ENCODE data around the gene PDE3A. TPM values are rescaled to one million over a fixed set of nuclear protein-coding genes. Genes with fewer than 3 reads are reported as not detected.

Gene PDE3A
- polyA plus RNA-seq, 10 donors: 7.6 to 13.6 (median 11.3) TPM

DNA sequence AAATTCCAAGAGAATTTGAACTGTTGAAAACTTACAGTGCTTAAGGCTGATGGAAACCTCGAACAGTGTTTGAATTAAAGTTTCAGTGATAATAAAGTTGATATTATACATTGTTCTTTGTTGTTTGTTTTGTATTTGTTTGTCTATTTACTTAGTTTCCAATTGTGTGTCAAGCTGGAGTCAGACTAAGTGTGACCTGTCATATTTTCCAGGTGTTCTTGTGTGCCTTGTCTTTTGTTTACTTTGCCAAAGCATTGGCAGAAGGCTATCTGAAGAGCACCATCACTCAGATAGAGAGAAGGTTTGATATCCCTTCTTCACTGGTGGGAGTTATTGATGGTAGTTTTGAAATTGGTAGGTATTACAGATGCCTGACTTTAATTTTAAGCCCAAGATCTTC, 332.8 kb downstream of the PDE3A start:
- DNase-seq: no peak

GRCh38 chr12:20704860-20705259, 336.5 kb downstream of the PDE3A start:
- no peak for DNase-seq

- no peak for DNase-seq
Observed at GRCh38 chr12:20711846-20712245, 343.5 kb downstream of the PDE3A start.

DNA sequence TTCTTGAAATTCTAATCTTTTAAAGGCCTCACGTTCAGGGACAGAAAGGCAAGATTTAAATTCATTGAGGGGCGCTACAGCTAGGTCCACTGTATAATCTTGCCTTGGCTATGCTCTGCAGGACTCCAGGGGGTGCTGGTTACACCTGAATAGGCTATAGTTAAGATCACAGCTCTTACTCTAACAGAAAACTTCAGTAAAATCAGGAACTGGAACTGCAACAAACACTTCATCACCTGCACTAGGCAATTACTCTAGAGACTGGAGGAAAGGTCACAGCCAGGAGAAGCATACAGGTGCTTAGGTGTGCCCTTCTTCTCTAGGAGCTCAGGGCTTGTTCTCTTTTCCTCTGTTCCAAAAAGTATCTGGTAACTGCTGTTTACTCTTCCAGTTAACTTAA, 347.7 kb downstream of the PDE3A start:
- no peak for DNase-seq

DNA sequence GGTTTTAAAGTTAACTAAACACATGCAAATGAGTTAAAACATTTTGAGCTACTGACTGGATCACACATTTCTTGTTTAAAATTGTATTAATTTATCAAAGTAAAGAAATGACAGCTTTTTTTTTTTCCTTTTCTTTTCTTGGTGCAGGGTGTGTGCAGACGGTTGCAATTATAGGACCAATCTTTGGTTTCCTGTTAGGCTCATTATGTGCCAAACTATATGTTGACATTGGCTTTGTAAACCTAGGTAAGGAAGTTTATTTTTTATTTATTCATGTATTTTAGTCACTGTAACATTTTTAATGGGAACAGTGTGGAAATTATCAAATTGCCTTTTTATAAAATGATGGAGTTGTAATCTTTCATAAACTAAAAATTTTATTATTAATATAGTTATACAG, 348.6 kb downstream of the PDE3A start:
- no peak for DNase-seq

DNA sequence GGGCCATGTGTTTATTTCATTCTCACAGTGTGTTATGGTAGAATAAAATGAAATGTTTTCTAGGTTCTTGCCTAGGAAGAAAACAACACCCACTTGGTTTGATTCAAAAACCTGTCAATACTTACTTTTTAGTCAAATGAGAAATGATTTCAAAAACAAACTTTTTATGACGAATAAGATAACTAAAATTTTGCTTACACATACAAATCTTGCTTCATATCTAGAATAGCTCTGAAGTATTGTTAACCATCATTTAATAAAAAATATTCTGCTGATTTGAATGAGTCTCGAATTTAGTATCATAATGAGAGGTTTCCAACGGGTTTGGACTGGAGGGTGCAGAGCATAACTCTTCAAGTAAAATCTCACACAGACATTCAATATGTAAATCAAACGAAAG, 350.0 kb downstream of the PDE3A start:
- no peak for DNase-seq

- no peak for DNase-seq
Observed at GRCh38 chr12:20722142-20722541, 353.8 kb downstream of the PDE3A start.

- no peak for DNase-seq
Observed at GRCh38 chr12:20731274-20731673, 362.9 kb downstream of the PDE3A start.

Measured in muscle of back (tissue), 11 donors.